Ishikawa (cell line): Measurements from ENCODE around the gene ZRANB3.

Experiments used
- CEBPB ChIP-seq: IDR thresholded peaks from 2 replicates; pipeline ENCODE4 v1.6.1; 2012
- CREB1 ChIP-seq: IDR thresholded peaks from 2 replicates; pipeline ENCODE4 v1.6.1; 2012; ENCODE audit warnings: low read depth
- EGR1 ChIP-seq: IDR thresholded peaks from 2 replicates; pipeline ENCODE4 v1.6.1; 2012
- EP300 ChIP-seq: IDR thresholded peaks from 2 replicates; pipeline ENCODE4 v1.6.1; 2012; ENCODE audit warnings: borderline replicate concordance
- FOXM1 ChIP-seq: IDR thresholded peaks from 2 replicates; pipeline ENCODE4 v1.6.1; 2012; ENCODE audit warnings: low read depth, borderline replicate concordance
- NFIC ChIP-seq: IDR thresholded peaks from 2 replicates; pipeline ENCODE4 v1.6.1; 2012
- RAD21 ChIP-seq: IDR thresholded peaks from 2 replicates; pipeline ENCODE4 v1.6.1; 2012; ENCODE audit warnings: low read depth
- TAF1 ChIP-seq: IDR thresholded peaks from 2 replicates; pipeline ENCODE4 v1.6.1; 2012; ENCODE audit warnings: low read depth, mild to moderate bottlenecking
- TCF12 ChIP-seq: IDR thresholded peaks from 2 replicates; pipeline ENCODE4 v1.6.1; 2012; ENCODE audit warnings: low read depth
- TEAD4 ChIP-seq: IDR thresholded peaks from 2 replicates; pipeline ENCODE4 v1.6.1; 2012
- YY1 ChIP-seq: IDR thresholded peaks from 2 replicates; pipeline ENCODE4 v1.6.1; 2012; ENCODE audit warnings: low read depth
- ZBTB7A ChIP-seq: IDR thresholded peaks from 2 replicates; pipeline ENCODE4 v1.6.1; 2012; ENCODE audit warnings: low read depth
- TF ChIP-seq, protein P1 (sequence below): IDR thresholded peaks from 2 replicates; pipeline ENCODE4 v1.6.1; 2012
- TF ChIP-seq, protein P2 (sequence below): IDR thresholded peaks from 2 replicates; pipeline ENCODE4 v1.6.1; 2012
- TF ChIP-seq, protein P3 (sequence below): IDR thresholded peaks from 2 replicates; pipeline ENCODE4 v1.6.1; 2012; ENCODE audit warnings: low read depth, mild to moderate bottlenecking

ZRANB3 gene

DNA sequence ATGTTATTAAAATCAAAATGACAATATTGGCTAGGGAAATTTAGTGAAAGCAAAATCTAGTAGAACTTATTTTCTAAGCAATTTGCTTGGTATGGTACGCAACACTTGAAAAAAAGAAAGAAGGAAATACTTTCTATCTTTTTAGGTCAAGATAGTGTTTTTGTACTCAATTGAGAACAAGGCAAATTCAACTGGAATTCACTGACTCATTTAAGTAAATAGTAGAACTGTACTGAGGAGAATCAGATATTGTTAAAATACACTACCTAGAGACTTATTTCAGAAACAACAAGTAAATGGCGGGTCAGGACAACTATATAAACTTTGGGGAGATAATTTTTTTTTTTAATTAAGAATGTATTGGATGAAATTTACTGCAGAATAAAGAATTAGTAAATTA is 18.9 kb downstream of the ZRANB3 start:
- no peak for TF ChIP-seq TAF1

DNA sequence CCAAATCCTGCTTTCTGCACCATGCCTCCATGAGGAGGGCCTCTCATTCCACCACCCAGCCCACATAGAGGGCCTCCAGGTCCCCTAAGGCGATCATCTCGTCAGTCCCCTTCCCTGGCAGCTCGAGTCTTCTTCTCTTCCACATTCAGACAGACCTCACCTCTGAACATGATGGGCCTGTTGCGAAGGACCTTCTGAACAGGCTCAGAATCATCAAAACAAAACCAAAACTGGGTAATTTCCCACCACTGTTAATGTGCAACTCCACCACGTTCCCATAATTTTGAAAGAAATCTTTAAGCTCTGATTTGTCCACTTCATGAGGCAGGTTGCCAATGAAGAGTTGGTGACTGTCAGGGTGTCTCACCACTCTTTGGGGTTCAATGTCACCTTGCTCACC is 20.4 kb downstream of the ZRANB3 start:
- no peak for TF ChIP-seq ZBTB7A
- TF ChIP-seq NFIC: no peak
- TF ChIP-seq, protein P1, sequence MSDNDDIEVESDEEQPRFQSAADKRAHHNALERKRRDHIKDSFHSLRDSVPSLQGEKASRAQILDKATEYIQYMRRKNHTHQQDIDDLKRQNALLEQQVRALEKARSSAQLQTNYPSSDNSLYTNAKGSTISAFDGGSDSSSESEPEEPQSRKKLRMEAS: no peak
- TF ChIP-seq CREB1: no peak
- TF ChIP-seq, protein P2, sequence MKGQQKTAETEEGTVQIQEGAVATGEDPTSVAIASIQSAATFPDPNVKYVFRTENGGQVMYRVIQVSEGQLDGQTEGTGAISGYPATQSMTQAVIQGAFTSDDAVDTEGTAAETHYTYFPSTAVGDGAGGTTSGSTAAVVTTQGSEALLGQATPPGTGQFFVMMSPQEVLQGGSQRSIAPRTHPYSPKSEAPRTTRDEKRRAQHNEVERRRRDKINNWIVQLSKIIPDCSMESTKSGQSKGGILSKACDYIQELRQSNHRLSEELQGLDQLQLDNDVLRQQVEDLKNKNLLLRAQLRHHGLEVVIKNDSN: no peak
- no peak for TF ChIP-seq RAD21
- TF ChIP-seq TAF1: no peak
- TF ChIP-seq CEBPB: no peak
- TF ChIP-seq EP300: no peak
- TF ChIP-seq TEAD4: no peak
- no peak for TF ChIP-seq EGR1
- no peak for TF ChIP-seq YY1

DNA sequence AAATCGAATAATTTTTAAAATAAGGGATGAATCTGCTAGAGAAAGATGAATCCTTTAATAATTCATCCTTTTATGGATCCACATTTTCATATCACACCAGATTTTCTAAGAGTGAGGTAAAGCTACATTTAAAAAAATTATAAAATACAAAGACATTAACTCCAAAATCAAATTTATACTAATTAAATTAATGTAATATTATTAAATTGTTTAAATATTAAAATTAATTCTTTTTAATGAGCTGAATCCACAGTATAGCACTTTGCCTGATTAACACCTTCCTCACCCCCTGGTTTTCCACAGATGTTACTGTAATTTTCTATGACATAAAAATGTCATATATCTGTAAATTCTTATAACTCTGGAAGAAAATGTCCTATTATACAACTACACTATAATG is 26.2 kb downstream of the ZRANB3 start:
- no peak for TF ChIP-seq TCF12
- no peak for TF ChIP-seq YY1
- TF ChIP-seq, protein P1: no peak
- TF ChIP-seq ZBTB7A: no peak
- TF ChIP-seq CEBPB: no peak
- no peak for TF ChIP-seq TAF1
- no peak for TF ChIP-seq EGR1
- no peak for TF ChIP-seq FOXM1
- TF ChIP-seq NFIC: no peak
- no peak for TF ChIP-seq EP300
- no peak for TF ChIP-seq CREB1
- TF ChIP-seq, protein P3, sequence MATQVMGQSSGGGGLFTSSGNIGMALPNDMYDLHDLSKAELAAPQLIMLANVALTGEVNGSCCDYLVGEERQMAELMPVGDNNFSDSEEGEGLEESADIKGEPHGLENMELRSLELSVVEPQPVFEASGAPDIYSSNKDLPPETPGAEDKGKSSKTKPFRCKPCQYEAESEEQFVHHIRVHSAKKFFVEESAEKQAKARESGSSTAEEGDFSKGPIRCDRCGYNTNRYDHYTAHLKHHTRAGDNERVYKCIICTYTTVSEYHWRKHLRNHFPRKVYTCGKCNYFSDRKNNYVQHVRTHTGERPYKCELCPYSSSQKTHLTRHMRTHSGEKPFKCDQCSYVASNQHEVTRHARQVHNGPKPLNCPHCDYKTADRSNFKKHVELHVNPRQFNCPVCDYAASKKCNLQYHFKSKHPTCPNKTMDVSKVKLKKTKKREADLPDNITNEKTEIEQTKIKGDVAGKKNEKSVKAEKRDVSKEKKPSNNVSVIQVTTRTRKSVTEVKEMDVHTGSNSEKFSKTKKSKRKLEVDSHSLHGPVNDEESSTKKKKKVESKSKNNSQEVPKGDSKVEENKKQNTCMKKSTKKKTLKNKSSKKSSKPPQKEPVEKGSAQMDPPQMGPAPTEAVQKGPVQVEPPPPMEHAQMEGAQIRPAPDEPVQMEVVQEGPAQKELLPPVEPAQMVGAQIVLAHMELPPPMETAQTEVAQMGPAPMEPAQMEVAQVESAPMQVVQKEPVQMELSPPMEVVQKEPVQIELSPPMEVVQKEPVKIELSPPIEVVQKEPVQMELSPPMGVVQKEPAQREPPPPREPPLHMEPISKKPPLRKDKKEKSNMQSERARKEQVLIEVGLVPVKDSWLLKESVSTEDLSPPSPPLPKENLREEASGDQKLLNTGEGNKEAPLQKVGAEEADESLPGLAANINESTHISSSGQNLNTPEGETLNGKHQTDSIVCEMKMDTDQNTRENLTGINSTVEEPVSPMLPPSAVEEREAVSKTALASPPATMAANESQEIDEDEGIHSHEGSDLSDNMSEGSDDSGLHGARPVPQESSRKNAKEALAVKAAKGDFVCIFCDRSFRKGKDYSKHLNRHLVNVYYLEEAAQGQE: no peak
- TF ChIP-seq TEAD4: no peak
- TF ChIP-seq RAD21: no peak
- TF ChIP-seq, protein P2: no peak

DNA sequence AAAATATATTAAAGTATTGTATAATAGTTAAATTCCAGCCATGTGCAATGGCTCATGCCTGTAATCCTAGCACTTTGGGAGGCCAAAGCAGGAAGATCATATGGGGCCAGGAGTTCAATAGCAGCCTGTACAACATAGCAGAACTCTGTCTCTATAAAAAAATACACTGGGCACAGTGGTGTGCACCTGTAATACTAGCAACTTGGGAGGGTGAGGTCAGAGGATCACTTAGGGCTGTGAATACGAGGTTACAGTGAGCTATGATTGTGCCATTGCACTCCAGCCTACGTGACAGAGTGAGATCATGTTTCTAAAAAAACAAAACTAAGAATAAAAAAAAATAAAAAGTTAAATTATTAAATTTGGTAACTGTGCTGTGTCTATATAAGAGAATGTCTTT is 36.1 kb downstream of the ZRANB3 start:
- TF ChIP-seq, protein P1: no peak
- TF ChIP-seq FOXM1 (no peak), YY1 (no peak), EP300 (no peak), NFIC (no peak), TEAD4 (no peak), CREB1 (no peak), CEBPB (no peak), ZBTB7A (no peak), TCF12 (no peak)
- TF ChIP-seq, protein P2: no peak

DNA sequence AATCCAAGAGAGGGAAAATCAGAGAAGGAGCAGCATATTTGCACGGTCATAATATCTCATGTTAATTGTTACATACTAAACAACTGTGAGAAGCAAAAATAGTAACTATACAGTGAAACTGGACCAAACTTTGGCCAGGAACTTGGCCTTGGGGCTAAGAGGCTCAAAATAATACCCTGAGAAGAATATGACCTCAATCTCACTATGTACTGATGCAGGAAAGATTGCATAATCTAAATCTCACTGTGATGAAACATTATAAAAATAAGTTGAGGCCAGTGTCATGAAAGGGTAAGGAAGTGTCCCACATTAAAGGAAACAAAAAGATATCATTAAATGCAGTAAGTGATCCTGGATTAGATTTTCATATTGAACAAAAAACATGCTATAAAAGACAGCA is 36.5 kb downstream of the ZRANB3 start:
- TF ChIP-seq CEBPB: no peak
- TF ChIP-seq EP300: no peak
- no peak for TF ChIP-seq CREB1
- TF ChIP-seq, protein P1: no peak
- no peak for TF ChIP-seq ZBTB7A
- TF ChIP-seq NFIC: no peak
- TF ChIP-seq, protein P2: no peak
- TF ChIP-seq, protein P3: no peak
- no peak for TF ChIP-seq TEAD4
- no peak for TF ChIP-seq RAD21
- no peak for TF ChIP-seq FOXM1
